Progenitor cell of endocrine pancreas (in vitro differentiated cells): ENCODE measurements around the gene TMEM271. TPM values are rescaled to one million over a fixed set of nuclear protein-coding genes. Genes with fewer than 3 reads are reported as not detected.

Experiments
- DNase-seq: peaks from one replicate; pipeline ENCODE4 v3.0.0; 2021; ENCODE audit warnings: low spot score; ENCODE audit not compliant: unreplicated experiment
- H3K27ac Mint-ChIP-seq: 2 replicates; pipeline ENCODE4 v1.8.0; 2021; ENCODE audit warnings: mild to moderate bottlenecking, moderate library complexity, mixed read lengths
- H3K27me3 Mint-ChIP-seq: 2 replicates; pipeline ENCODE4 v1.8.0; 2021; ENCODE audit warnings: mixed read lengths
- H3K36me3 Mint-ChIP-seq: 2 replicates; pipeline ENCODE4 v1.8.0; 2022; ENCODE audit warnings: mixed read lengths; ENCODE audit not compliant: insufficient read depth
- H3K4me1 Mint-ChIP-seq: 2 replicates; pipeline ENCODE4 v1.8.0; 2021; ENCODE audit warnings: low read depth, mixed read lengths
- H3K4me3 Mint-ChIP-seq: 2 replicates; pipeline ENCODE4 v1.8.0; 2021; ENCODE audit warnings: low read depth, mild to moderate bottlenecking, moderate library complexity, mixed read lengths
- H3K9me3 Mint-ChIP-seq: 2 replicates; pipeline ENCODE4 v1.8.0; 2021; ENCODE audit warnings: low read depth, mixed read lengths
- CTCF ChIP-seq: fragments of 200-600 bp; sonication (generic); IDR thresholded peaks from one replicate; pipeline ENCODE4 v1.5.0; 2021; ENCODE audit warnings: antibody characterized with exemption, mild to moderate bottlenecking; ENCODE audit not compliant: unreplicated experiment
- total RNA-seq: library from RNA; stranded (reverse); gene quantifications from 2 replicates; pipeline ENCODE4 v1.2.1, GENCODE V29; 2021

Gene TMEM271
- total RNA-seq, 1 donor from 2014 or later = not detected

- no peak for DNase-seq
- no peaks in the 10 kb centered on the region for H3K4me1 Mint-ChIP-seq
- H3K36me3 Mint-ChIP-seq = no peaks in the 10 kb centered on the region
- TF ChIP-seq CTCF = no peak
- H3K27me3 Mint-ChIP-seq = peaks cover 39% of the 10 kb centered on the region
- no peak overlapping the region for H3K4me3 Mint-ChIP-seq
- H3K9me3 Mint-ChIP-seq = no peaks in the 10 kb centered on the region
- no peak overlapping the region for H3K27ac Mint-ChIP-seq
Measured at GRCh38 chr4:605702-606425, 29.8 kb upstream of the TMEM271 start.

- TF ChIP-seq CTCF = no peak
- Mint-ChIP-seq H3K4me3 (no peak overlapping the region), H3K27ac (no peak overlapping the region), H3K27me3 (peaks cover 33% of the 10 kb centered on the region), H3K4me1 (no peaks in the 10 kb centered on the region), H3K36me3 (no peaks in the 10 kb centered on the region), H3K9me3 (no peaks in the 10 kb centered on the region)
- no peak for DNase-seq
Measured at GRCh38 chr4:604131-604530, 28.0 kb upstream of the TMEM271 start.

- TF ChIP-seq CTCF = peak; percentile 82
- peak; percentile 85 for DNase-seq
- H3K9me3 Mint-ChIP-seq = no peaks in the 10 kb centered on the region
- no peaks in the 10 kb centered on the region for H3K4me1 Mint-ChIP-seq
- no peak overlapping the region for H3K4me3 Mint-ChIP-seq
- H3K27me3 Mint-ChIP-seq = peaks cover 42% of the 10 kb centered on the region
- no peaks in the 10 kb centered on the region for H3K36me3 Mint-ChIP-seq
- no peak overlapping the region for H3K27ac Mint-ChIP-seq
Measured at GRCh38 chr4:602559-602942, 26.5 kb upstream of the TMEM271 start.

- Mint-ChIP-seq H3K27ac (no peak overlapping the region), H3K27me3 (peaks cover 48% of the 10 kb centered on the region), H3K4me1 (no peaks in the 10 kb centered on the region), H3K36me3 (no peaks in the 10 kb centered on the region), H3K4me3 (no peak overlapping the region), H3K9me3 (no peaks in the 10 kb centered on the region)
- DNase-seq = no peak
- TF ChIP-seq CTCF = no peak
Measured at GRCh38 chr4:601612-602558, 25.8 kb upstream of the TMEM271 start.

- no peak overlapping the region for H3K27ac Mint-ChIP-seq
- H3K4me1 Mint-ChIP-seq = no peaks in the 10 kb centered on the region
- DNase-seq = no peak
- H3K36me3 Mint-ChIP-seq = no peaks in the 10 kb centered on the region
- peaks cover 54% of the 10 kb centered on the region for H3K27me3 Mint-ChIP-seq
- TF ChIP-seq CTCF = no peak
- H3K9me3 Mint-ChIP-seq = no peaks in the 10 kb centered on the region
- no peak overlapping the region for H3K4me3 Mint-ChIP-seq
Measured at GRCh38 chr4:600850-601515, 24.9 kb upstream of the TMEM271 start.
